Mesothelial cell of epicardium (in vitro differentiated cells): ENCODE measurements around the gene ZNF132. TPM values are rescaled to one million over a fixed set of nuclear protein-coding genes. Genes with fewer than 3 reads are reported as not detected.
A peak's percentile ranks its signal among the peaks of the same experiment; 100 is the strongest.
"Not testable (repeated sequence)": the region's sequence is repeated elsewhere in the genome, so short reads cannot be mapped to it uniquely, and the experiment has no call there.

ENCODE experiments used
- DNase-seq, 2 experiments: peaks; one replicate each; pipeline ENCODE4 v3.0.0; 2021; ENCODE audit warnings: low spot score in 2 of 2; ENCODE audit not compliant: unreplicated experiment in 2 of 2
- H3K27ac Mint-ChIP-seq: 2 replicates; pipeline ENCODE4 v1.8.0; 2021; ENCODE audit warnings: mixed read lengths
- H3K27me3 Mint-ChIP-seq: 2 replicates; pipeline ENCODE4 v1.8.0; 2021; ENCODE audit warnings: low read depth, mixed read lengths
- H3K36me3 Mint-ChIP-seq: 2 replicates; pipeline ENCODE4 v1.8.0; 2021; ENCODE audit warnings: mixed read lengths
- H3K4me1 Mint-ChIP-seq: 2 replicates; pipeline ENCODE4 v1.8.0; 2021; ENCODE audit warnings: mixed read lengths
- H3K4me3 Mint-ChIP-seq: 2 replicates; pipeline ENCODE4 v1.8.0; 2021; ENCODE audit warnings: mild to moderate bottlenecking, moderate library complexity, mixed read lengths
- H3K9me3 Mint-ChIP-seq: 2 replicates; pipeline ENCODE4 v1.8.0; 2021; ENCODE audit warnings: mixed read lengths
- total RNA-seq: library from RNA; stranded (reverse); gene quantifications from 3 replicates; pipeline ENCODE4 v1.2.1, GENCODE V29; 2021
- TF ChIP-seq, protein P1 (sequence below): fragments of 200-600 bp; sonication (generic); IDR thresholded peaks from one replicate; pipeline ENCODE4 v1.5.0; 2021; ENCODE audit warnings: antibody characterized with exemption; ENCODE audit not compliant: unreplicated experiment

The ZNF132 gene
- total RNA-seq, 1 donor from 2014 or later = 4.4 TPM

DNA sequence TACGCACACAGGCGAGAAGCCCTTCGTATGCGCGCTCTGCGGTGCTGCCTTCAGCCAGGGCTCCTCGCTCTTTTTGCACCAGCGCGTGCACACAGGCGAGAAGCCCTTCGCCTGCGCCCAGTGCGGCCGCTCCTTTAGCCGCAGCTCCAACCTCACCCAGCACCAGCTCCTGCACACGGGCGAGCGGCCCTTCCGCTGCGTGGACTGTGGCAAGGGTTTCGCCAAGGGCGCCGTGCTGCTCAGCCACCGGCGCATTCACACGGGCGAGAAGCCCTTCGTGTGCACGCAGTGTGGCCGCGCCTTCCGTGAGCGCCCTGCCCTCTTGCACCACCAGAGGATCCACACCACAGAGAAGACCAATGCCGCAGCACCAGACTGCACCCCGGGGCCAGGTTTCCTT lies 16.2 kb upstream of the ZNF132 start:
- no peak overlapping the region for H3K4me3 Mint-ChIP-seq

DNA sequence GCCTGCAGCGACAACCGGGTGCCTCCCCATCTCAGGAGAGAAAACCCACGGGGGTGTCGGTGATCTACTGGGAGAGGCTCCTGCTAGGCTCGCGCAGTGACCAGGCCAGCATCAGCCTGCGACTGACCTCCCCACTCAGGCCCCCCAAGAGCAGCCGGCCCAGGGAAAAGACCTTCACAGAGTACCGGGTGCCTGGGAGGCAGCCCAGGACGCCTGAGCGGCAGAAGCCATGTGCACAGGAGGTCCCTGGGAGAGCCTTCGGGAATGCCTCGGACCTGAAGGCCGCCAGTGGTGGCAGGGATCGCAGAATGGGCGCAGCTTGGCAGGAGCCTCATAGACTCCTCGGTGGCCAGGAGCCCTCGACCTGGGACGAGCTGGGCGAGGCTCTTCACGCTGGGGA lies 15.4 kb upstream of the ZNF132 start:
- Mint-ChIP-seq H3K4me3 (no peak overlapping the region), H3K9me3 (peaks cover 3% of the 10 kb centered on the region), H3K27ac (no peak overlapping the region), H3K27me3 (peaks cover 5% of the 10 kb centered on the region), H3K36me3 (peaks cover 14% of the 10 kb centered on the region), H3K4me1 (peaks cover 17% of the 10 kb centered on the region)
- TF ChIP-seq, protein P1, sequence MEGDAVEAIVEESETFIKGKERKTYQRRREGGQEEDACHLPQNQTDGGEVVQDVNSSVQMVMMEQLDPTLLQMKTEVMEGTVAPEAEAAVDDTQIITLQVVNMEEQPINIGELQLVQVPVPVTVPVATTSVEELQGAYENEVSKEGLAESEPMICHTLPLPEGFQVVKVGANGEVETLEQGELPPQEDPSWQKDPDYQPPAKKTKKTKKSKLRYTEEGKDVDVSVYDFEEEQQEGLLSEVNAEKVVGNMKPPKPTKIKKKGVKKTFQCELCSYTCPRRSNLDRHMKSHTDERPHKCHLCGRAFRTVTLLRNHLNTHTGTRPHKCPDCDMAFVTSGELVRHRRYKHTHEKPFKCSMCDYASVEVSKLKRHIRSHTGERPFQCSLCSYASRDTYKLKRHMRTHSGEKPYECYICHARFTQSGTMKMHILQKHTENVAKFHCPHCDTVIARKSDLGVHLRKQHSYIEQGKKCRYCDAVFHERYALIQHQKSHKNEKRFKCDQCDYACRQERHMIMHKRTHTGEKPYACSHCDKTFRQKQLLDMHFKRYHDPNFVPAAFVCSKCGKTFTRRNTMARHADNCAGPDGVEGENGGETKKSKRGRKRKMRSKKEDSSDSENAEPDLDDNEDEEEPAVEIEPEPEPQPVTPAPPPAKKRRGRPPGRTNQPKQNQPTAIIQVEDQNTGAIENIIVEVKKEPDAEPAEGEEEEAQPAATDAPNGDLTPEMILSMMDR = no peak
- DNase-seq = no peak

More for the DNA sequence above, 16.2 kb upstream of the ZNF132 start:
- Mint-ChIP-seq H3K27ac (no peak overlapping the region), H3K27me3 (peaks cover 2% of the 10 kb centered on the region), H3K36me3 (peaks cover 14% of the 10 kb centered on the region), H3K9me3 (peaks cover 3% of the 10 kb centered on the region), H3K4me1 (peaks cover 10% of the 10 kb centered on the region)
- TF ChIP-seq, protein P1 = no peak
- DNase-seq = no peak

DNA sequence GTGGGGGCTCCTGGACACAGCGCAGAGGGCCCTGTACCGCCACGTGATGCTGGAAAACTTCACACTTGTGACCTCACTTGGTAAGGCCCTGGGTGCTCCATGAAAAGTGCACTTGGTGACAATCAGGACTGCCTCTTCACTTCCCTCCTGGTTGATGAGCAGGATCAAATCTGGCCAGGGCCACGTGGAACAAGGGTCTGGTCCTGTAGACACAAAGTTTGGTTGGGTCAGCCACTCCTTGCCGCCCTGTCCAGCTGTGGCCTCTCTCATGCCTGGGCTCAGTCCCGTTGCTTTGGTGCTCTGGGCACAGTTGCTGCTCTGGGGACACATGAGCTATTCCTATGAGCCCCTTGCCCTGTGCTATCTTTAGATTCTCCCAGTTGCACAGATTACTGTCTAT lies 13.8 kb upstream of the ZNF132 start:
- Mint-ChIP-seq H3K9me3 (peaks cover 3% of the 10 kb centered on the region), H3K27ac (no peak overlapping the region), H3K4me1 (peaks cover 17% of the 10 kb centered on the region), H3K4me3 (no peak overlapping the region), H3K36me3 (peaks cover 10% of the 10 kb centered on the region), H3K27me3 (peaks cover 7% of the 10 kb centered on the region)
- DNase-seq = no peak
- TF ChIP-seq, protein P1 = no peak

DNA sequence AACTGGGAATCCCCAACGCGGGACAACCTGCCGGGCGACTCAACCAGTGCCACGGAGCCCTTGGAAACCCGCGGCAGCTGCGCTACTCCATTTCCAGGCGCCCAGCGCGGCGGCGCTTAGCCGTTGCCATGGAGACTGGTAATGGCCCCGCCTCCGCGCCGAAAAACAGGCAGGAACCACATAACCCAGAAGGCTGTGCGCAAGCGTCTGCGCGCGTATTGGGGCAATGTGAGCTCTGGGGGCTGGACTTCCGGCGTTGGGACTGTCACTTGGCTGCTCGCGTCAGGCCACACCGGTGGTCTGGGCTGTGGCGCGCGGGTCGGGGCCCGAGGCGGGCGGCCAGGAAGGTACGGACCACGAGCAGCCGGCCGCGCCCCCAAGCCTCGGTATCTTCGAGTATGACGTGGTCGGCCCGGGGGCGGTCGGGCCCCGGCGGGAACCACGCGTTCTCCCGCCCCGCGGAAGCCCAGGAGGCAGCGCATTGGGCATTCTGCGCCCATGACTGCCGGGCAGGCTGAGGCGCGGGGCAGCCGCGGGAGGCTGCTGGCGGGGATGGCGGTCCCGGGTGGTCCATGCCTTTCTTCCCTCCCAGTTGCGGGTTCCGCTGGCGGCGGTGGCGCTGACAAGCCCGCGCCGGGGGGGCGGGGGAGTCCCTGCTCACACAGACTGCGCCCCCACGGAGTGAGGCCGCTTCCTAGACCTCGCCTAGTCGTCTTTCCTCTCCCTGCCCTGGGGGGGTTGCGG lies 11.6 kb upstream of the ZNF132 start, which contains the start of gene ZNF324B:
Gene ZNF324B, plus strand, starts transcription at position 265 of the 744 bp plus-strand sequence. CDS start 2,080 bp downstream, outside the sequence.
- TF ChIP-seq, protein P1 = no peak
- Mint-ChIP-seq H3K27ac (peak within 1 kb of the TSS; percentile 92), H3K4me3 (peak within 1 kb of the TSS; percentile 80), H3K4me1 (peaks cover 17% of the 10 kb centered on the region), H3K36me3 (peaks cover 3% of the 10 kb centered on the region), H3K27me3 (peaks cover 21% of the 10 kb centered on the region), H3K9me3 (peaks cover 7% of the 10 kb centered on the region)
- DNase-seq = peak; percentile 91 to 96

DNA sequence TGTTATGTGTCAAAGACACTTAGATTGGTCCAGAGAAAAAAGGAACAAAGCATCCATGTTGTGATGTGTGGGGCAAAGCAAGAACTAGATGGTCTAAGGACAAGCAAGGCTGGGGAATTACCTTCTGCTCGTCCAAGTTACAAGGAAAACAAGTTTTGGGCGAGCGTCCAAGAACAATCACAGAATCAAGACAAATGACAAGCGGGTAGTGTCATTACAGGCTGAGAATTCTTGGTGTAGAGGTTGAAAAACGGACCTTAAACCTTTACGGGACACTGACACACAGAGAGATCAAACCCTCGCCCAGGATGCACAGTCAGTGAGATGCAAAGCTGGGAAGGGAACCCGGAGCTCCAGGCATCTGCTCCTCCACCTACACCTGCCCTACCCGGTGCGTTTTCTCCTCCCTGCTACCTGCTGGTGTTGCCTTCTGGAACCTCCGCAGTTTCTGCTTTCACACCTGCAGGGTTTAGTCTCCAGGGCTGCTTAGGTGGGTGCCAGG lies 11.0 kb upstream of the ZNF132 start:
- Mint-ChIP-seq H3K36me3 (peaks cover 3% of the 10 kb centered on the region), H3K4me1 (peaks cover 17% of the 10 kb centered on the region), H3K27ac (peak overlapping the region; percentile 92), H3K27me3 (peaks cover 26% of the 10 kb centered on the region), H3K4me3 (peak overlapping the region; percentile 80), H3K9me3 (peaks cover 7% of the 10 kb centered on the region)
- TF ChIP-seq, protein P1 = no peak
- no peak for DNase-seq

DNA sequence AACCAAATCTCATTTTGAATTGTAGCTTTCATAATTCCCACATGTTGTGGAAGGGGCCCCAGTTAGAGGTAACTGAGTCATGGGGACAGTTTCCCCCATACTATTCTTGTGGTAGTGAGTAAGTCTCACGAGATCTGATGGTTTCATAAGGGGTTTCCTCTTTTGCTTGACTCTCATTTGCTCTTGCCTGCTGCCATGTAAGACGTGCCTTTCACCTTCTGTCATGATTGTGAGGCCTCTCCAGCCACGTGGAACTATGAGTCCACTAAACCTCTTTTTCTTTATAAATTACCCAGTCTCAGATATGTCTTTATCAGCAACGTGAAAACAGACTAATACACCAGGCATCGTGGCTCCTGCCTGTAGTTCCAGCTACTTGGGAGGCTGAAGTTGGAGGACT lies 10.0 kb upstream of the ZNF132 start:
- H3K27ac Mint-ChIP-seq, DNase-seq, H3K9me3 Mint-ChIP-seq, H3K4me3 Mint-ChIP-seq, H3K36me3 Mint-ChIP-seq: not testable (repeated sequence)
- H3K27me3 Mint-ChIP-seq = peaks cover 32% of the 10 kb centered on the region
- peaks cover 17% of the 10 kb centered on the region for H3K4me1 Mint-ChIP-seq

DNA sequence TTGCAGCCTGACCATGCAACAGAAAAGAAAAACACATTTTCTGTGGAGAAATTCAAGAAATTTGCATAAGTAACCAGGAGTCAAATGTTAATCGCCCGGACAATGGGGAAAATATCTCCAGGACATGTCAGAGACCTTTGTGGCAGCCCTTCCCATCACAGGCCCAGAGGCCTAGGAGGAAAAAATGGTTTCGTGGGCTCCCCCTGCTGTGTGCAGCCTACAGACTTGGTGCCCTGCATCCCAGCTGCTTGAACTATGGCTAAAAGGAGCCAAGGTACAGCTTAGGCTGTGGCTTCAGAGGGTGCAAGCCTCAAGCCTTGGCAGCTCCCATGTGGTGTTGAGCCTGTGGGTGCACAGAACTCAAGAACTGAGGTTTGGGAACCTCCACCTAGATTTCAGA lies 8.9 kb upstream of the ZNF132 start:
- not testable (repeated sequence) for H3K9me3 Mint-ChIP-seq, H3K4me3 Mint-ChIP-seq, H3K36me3 Mint-ChIP-seq, H3K27ac Mint-ChIP-seq, DNase-seq
- Mint-ChIP-seq H3K27me3 (peaks cover 43% of the 10 kb centered on the region), H3K4me1 (peaks cover 17% of the 10 kb centered on the region)

DNA sequence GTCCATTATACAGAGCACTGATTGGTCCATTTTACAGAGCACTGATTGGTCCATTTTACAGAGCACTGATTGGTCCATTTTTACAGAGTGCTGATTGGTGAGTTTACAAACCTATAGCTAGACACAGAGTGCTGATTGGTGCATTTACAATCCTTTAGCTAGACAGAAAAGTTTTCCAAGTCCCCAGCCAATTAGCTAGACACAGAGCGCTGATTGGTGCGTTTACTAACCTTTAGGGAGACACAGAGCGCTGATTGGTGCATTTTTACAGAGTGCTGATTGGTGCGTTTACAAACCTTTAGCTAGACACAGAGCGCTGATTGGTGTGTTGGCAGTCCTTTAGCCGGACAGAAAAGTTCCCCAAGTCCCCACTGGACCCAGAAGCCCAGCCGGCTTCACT lies 3.0 kb upstream of the ZNF132 start:
- Mint-ChIP-seq H3K4me1 (peaks cover 13% of the 10 kb centered on the region), H3K27me3 (peaks cover 64% of the 10 kb centered on the region), H3K36me3 (peaks cover 22% of the 10 kb centered on the region), H3K9me3 (peaks cover 38% of the 10 kb centered on the region)
- H3K27ac Mint-ChIP-seq, H3K4me3 Mint-ChIP-seq, DNase-seq: not testable (repeated sequence)
